ENCODE data around the gene TMEM100. TPM values are rescaled to one million over a fixed set of nuclear protein-coding genes. Genes with fewer than 3 reads are reported as not detected.

Gene TMEM100
- total and polyA plus RNA-seq, 10 of the 15 experiments (the other 5 are each of a cell fraction or from before 2014, with no cell fraction given) = not detected

- peak overlapping the region; percentile 31; the same call in 1 of the 2 replicates for H3K4me2 ChIP-seq (ENCODE audit: control insufficient read depth, insufficient read depth)
- no peaks in the 10 kb centered on the region for H3K79me2 ChIP-seq (ENCODE audit: control insufficient read depth, insufficient read depth, low read length)
- CTCF ChIA-PET = interaction anchor here (0.6 to 1.8 kb wide), 6 partner anchors 8 to 735 kb away, joined by 3 to 5 read pairs (median 4); partner anchors contain the start of gene PCTP
- no peak overlapping the region for H3K9ac ChIP-seq (ENCODE audit: control insufficient read depth, insufficient read depth, low read length)
- 30% methylated on average over 12 of the region's 12 CpGs for WGBS (ENCODE audit: insufficient coverage, insufficient replicate concordance, low lambda C conversion rate, missing lambda C conversion rate)
- H3K9me3 ChIP-seq (replicated peaks; ENCODE audit: control insufficient read depth, insufficient read depth, low read length) = no peaks in the 10 kb centered on the region
- no peaks in the 10 kb centered on the region for H4K20me1 ChIP-seq (ENCODE audit: control insufficient read depth, insufficient read depth)
- no peaks in the 10 kb centered on the region for H3K27me3 ChIP-seq (replicated peaks in 1 of 2; ENCODE audit: control insufficient read depth in 2 of 2, insufficient read depth in 2 of 2, low read length in 1 of 2)
- H3K4me1 ChIP-seq (ENCODE audit: control insufficient read depth, insufficient read depth, low read length) = peaks cover 6% of the 10 kb centered on the region; the same call in 1 of the 2 replicates
- RAD21 ChIA-PET (ENCODE audit: unreplicated experiment) = no interaction called here
- POLR2A ChIA-PET = no interaction called here
- no peak overlapping the region for H3K27ac ChIP-seq (ENCODE audit: control insufficient read depth, insufficient read depth)
- DNase-seq (ENCODE audit: low read depth, low spot score) (no peak), FAIRE-seq (peak; percentile 75), ATAC-seq (peak; percentile 90)
- H2AFZ ChIP-seq (ENCODE audit: control insufficient read depth, low read depth, low read length) = no peak overlapping the region
- no TSS peak for BruUV-seq (replicated peaks)
- intact Hi-C loops (cut with micrococcal nuclease; ENCODE audit: unreplicated experiment) = no loop called here
- SMC1A ChIA-PET (ENCODE audit: uncharacterized antibody, unreplicated experiment) = interaction anchor here (1.1 kb wide), 1 partner anchor 26 kb away, joined by 3 read pairs; no protein-coding TSS in a partner anchor
- H3K4me3 ChIP-seq = no peak overlapping the region
- H3K36me3 ChIP-seq (ENCODE audit: control insufficient read depth in 2 of 2, insufficient read depth in 2 of 2, low read length in 1 of 2) = no peaks in the 10 kb centered on the region
- in situ Hi-C loops (cut with MboI) = no loop called here
- TF ChIP-seq SPI1 (IDR thresholded peaks at IDR 0.05; ENCODE audit: borderline replicate concordance, insufficient read depth, low read depth, low read length) = peak; percentile 83
- TF ChIP-seq IKZF2 (IDR thresholded peaks at IDR 0.05) = no peak
- no peak for TF ChIP-seq CTCF (IDR thresholded peaks at IDR 0.05 in 2 of 3, conservative IDR thresholded peaks at IDR 0.05 in 1 of 3; ENCODE audit: control insufficient read depth in 2 of 3, extremely low read depth in 1 of 3, insufficient read depth in 1 of 3, low read depth in 3 of 3, low read length in 3 of 3)
- TF ChIP-seq ATF7 (IDR thresholded peaks at IDR 0.05; ENCODE audit: low read depth) = no peak
- no peak for TF ChIP-seq ATF3 (IDR thresholded peaks at IDR 0.05; ENCODE audit: borderline replicate concordance, extremely low read depth, low read depth, low read length)
- TF ChIP-seq SREBF1 (IDR thresholded peaks at IDR 0.05; ENCODE audit: low read length) = no peak
- TF ChIP-seq NKRF (conservative IDR thresholded peaks at IDR 0.05) = no peak
- no peak for TF ChIP-seq ZNF207 (IDR thresholded peaks at IDR 0.05; ENCODE audit: borderline replicate concordance)
- no peak for TF ChIP-seq ZBED1 (IDR thresholded peaks at IDR 0.05; ENCODE audit: borderline replicate concordance)
- TF ChIP-seq NR2C2 (IDR thresholded peaks at IDR 0.05; ENCODE audit: borderline replicate concordance, control insufficient read depth, insufficient read length, low read depth) = no peak
- no peak for TF ChIP-seq ZBTB4 (CRISPR knock-in tag; IDR thresholded peaks at IDR 0.05)
Observed at GRCh38 chr17:55742272-55743102, 19.8 kb upstream of the TMEM100 start.

Measured in GM12878 (cell line).